Measurements from ENCODE around the gene RAB3IP. TPM values are rescaled to one million over a fixed set of nuclear protein-coding genes. Genes with fewer than 3 reads are reported as not detected.

RAB3IP gene
- total RNA-seq, 2 experiments from 2014 or later: 30.3 to 34.0 TPM

- intact Hi-C loops (cut with micrococcal nuclease): no loop called here
- CTCF ChIA-PET: no interaction called here
- DNase-seq: no peak
These were observed 85.4 kb downstream of the RAB3IP start for GRCh38 chr12:69824028-69824427.

DNA sequence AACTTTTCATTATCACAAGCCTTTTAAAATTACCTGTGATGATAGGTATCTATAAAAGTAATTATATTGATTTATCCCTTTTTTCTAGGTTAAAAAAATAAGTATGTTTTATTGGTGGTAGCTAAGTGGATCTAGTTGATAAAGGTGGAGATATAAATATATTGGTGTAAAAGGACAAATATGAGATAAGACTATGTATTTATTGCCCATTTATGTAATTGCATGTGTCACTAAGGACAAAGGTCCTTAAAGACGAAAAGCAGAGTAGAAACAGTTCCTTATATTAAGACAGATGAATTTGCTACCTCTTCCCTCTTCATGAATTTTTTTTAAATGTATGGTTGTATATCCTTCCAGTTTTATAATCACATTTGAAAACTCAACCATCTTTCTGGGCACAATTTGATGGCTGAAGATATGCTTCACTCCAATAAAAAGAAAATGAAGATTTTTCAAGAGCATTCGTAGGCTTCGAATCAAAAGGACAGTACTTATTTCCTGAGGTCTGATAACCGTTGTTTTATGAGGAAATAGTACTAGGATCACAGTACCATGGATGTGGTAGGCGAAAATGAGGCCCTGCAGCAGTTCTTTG is 86.4 kb downstream of the RAB3IP start, which contains the start of gene MYRFL:
MYRFL (plus strand) TSS at position 262 of the 595 bp plus-strand sequence; CDS start at position 553, 291 bp downstream.
- Mint-ChIP-seq H3K36me3 (no peaks in the 10 kb centered on the region), H3K4me1 (ENCODE audit: low read depth) (no peaks in the 10 kb centered on the region), H3K4me3 (no peak within 1 kb of the TSS), H3K27ac (no peak within 1 kb of the TSS), H3K9me3 (no peaks in the 10 kb centered on the region), H3K27me3 (peaks cover 3% of the 10 kb centered on the region)
- intact Hi-C loops (cut with micrococcal nuclease): no loop called here
- ChIA-PET CTCF (no interaction called here), POLR2A (no interaction called here)
- no peak for DNase-seq

More at GRCh38 chr12:69824028-69824427, 85.4 kb downstream of the RAB3IP start:
- Mint-ChIP-seq H3K4me3 (no peak overlapping the region), H3K4me1 (ENCODE audit: low read depth) (no peaks in the 10 kb centered on the region), H3K27me3 (peaks cover 3% of the 10 kb centered on the region), H3K27ac (no peak overlapping the region), H3K9me3 (no peaks in the 10 kb centered on the region), H3K36me3 (no peaks in the 10 kb centered on the region)
- POLR2A ChIA-PET: no interaction called here

GRCh38 chr12:69828897-69829296 is 90.2 kb downstream of the RAB3IP start:
- Mint-ChIP-seq H3K27ac (no peak overlapping the region), H3K4me3 (no peak overlapping the region), H3K4me1 (ENCODE audit: low read depth) (no peaks in the 10 kb centered on the region), H3K36me3 (no peaks in the 10 kb centered on the region), H3K9me3 (no peaks in the 10 kb centered on the region), H3K27me3 (peaks cover 6% of the 10 kb centered on the region)
- ChIA-PET CTCF (no interaction called here), POLR2A (no interaction called here)
- no peak for DNase-seq
- intact Hi-C loops (cut with micrococcal nuclease): no loop called here

GRCh38 chr12:69833696-69834095 is 95.0 kb downstream of the RAB3IP start:
- DNase-seq: no peak
- POLR2A ChIA-PET: no interaction called here
- Mint-ChIP-seq H3K9me3 (no peaks in the 10 kb centered on the region), H3K27me3 (peaks cover 4% of the 10 kb centered on the region), H3K36me3 (no peaks in the 10 kb centered on the region), H3K4me3 (no peak overlapping the region), H3K27ac (no peak overlapping the region), H3K4me1 (ENCODE audit: low read depth) (no peaks in the 10 kb centered on the region)
- intact Hi-C loops (cut with micrococcal nuclease): no loop called here
- CTCF ChIA-PET: no interaction called here

DNA sequence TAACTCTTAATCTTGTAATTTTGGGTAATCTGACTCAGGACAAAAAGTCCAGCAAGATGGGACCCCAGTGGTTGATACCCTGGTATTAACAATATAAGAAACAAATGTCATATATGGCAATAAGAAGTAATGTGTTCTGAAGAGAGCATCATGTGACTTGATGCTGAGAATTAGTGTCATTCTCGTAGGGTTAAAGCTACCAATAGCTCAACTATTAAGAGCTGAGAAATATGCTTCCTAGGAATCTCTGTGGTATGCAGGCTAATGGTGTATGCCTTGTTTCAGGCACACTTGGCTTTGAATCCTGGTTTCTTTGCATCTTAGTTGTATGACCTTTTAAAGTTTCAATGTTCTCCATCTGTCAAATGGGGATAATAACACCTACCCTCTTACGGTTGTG is 95.5 kb downstream of the RAB3IP start:
- DNase-seq: no peak
- Mint-ChIP-seq H3K27me3 (peaks cover 4% of the 10 kb centered on the region), H3K27ac (no peak overlapping the region), H3K4me1 (ENCODE audit: low read depth) (no peaks in the 10 kb centered on the region), H3K9me3 (no peaks in the 10 kb centered on the region), H3K36me3 (no peaks in the 10 kb centered on the region), H3K4me3 (no peak overlapping the region)
- POLR2A ChIA-PET: no interaction called here
- CTCF ChIA-PET: no interaction called here
- intact Hi-C loops (cut with micrococcal nuclease): no loop called here

GRCh38 chr12:69834576-69834975 is 95.9 kb downstream of the RAB3IP start:
- ChIA-PET CTCF (no interaction called here), POLR2A (no interaction called here)
- H3K4me3 Mint-ChIP-seq: no peak overlapping the region
- H3K27ac Mint-ChIP-seq: no peak overlapping the region
- no peak for DNase-seq
- intact Hi-C loops (cut with micrococcal nuclease): no loop called here
- H3K9me3 Mint-ChIP-seq: no peaks in the 10 kb centered on the region
- H3K4me1 Mint-ChIP-seq (ENCODE audit: low read depth): no peaks in the 10 kb centered on the region
- H3K27me3 Mint-ChIP-seq: peaks cover 4% of the 10 kb centered on the region
- H3K36me3 Mint-ChIP-seq: no peaks in the 10 kb centered on the region

DNA sequence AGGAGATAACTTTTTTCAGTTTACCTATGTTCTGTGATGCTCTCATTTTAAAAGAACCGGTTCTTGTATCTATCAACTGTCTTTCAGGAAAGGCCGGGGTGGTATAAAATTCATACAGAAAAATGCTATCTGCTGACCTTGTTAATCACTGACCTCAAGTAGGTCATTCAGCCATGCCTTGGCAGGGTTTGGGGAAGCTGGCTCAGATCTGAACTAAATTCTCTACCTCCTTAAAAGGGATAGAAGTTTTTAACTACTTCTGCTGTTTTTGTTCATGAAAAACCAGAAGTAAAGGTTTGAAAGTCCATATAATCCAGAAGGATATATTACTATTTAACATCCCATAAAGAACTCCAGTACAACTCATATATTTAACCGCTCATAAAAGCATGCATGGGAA is 96.4 kb downstream of the RAB3IP start:
- Mint-ChIP-seq H3K9me3 (no peaks in the 10 kb centered on the region), H3K27ac (no peak overlapping the region), H3K27me3 (peaks cover 4% of the 10 kb centered on the region), H3K36me3 (no peaks in the 10 kb centered on the region), H3K4me3 (no peak overlapping the region), H3K4me1 (ENCODE audit: low read depth) (no peaks in the 10 kb centered on the region)
- ChIA-PET POLR2A (no interaction called here), CTCF (no interaction called here)
- intact Hi-C loops (cut with micrococcal nuclease): no loop called here
- no peak for DNase-seq

DNA sequence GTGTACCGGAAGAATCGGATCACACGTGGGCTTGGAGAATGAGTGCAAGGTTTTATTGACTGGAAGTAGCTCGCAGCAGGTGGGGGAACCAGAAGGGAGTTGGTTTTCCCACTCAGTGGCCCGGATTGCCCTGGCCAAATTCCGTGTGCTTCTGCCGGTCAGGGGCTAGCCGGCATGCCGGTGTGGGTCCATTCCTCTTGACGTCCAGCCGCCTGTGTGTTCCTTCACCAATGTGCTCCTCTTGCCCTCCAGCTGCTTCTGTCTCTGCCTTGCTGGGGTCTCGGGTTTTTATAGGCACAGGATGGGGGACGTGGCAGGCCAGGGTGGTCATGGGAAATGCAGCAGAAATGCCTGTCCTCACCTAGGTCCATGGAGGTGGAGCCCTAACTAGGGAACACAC is 97.4 kb downstream of the RAB3IP start:
- no peak for DNase-seq
- Mint-ChIP-seq H3K27me3 (peaks cover 4% of the 10 kb centered on the region), H3K9me3 (no peaks in the 10 kb centered on the region), H3K27ac (no peak overlapping the region), H3K4me1 (ENCODE audit: low read depth) (no peaks in the 10 kb centered on the region), H3K4me3 (no peak overlapping the region), H3K36me3 (no peaks in the 10 kb centered on the region)
- intact Hi-C loops (cut with micrococcal nuclease): no loop called here
- ChIA-PET CTCF (no interaction called here), POLR2A (no interaction called here)

- CTCF ChIA-PET: no interaction called here
- POLR2A ChIA-PET: no interaction called here
- H3K9me3 Mint-ChIP-seq: no peaks in the 10 kb centered on the region
These were observed 98.5 kb downstream of the RAB3IP start for GRCh38 chr12:69837191-69837590.

DNA sequence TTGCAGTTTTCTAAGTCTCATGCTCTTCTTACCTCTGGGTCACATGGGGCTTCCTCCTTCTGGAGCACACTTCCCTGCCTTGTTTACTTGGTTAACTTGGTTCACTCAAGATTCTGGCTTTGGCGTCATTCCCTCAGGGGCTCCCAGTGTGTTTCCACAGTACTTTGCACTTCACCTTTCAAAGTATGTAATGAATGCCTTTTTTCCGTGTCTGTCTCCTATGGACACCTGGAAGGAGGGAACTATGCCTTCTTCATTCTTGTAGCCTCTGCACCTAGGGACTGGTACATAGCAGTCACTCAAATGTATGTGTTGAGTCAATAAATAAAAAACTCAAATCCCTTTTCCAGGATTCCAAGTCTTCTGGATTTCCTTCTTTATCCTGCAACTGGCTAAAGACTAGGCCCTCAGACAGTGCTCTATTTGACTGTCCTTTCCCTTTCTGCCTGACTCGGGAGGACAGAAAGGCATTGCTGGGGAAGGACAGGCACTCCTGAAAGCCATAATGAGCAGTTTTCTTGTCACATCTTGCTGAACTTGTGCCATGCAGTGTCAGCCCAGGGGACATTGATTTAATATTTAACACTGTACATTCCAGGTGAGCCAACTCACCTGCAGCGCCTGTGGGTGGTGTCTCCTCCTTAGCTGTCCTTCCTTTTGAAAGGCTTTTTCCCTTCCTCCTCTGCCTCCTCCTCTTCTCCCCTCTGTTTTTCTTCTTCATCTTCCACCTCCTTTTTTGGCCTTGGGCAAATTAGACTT is 99.2 kb downstream of the RAB3IP start:
- no peaks in the 10 kb centered on the region for H3K4me1 Mint-ChIP-seq (ENCODE audit: low read depth)
- peaks cover 4% of the 10 kb centered on the region for H3K27me3 Mint-ChIP-seq
- ChIA-PET POLR2A (no interaction called here), CTCF (no interaction called here)
- intact Hi-C loops (cut with micrococcal nuclease): no loop called here
- no peaks in the 10 kb centered on the region for H3K36me3 Mint-ChIP-seq
- no peak for DNase-seq
- no peaks in the 10 kb centered on the region for H3K9me3 Mint-ChIP-seq
- H3K4me3 Mint-ChIP-seq: no peak overlapping the region
- H3K27ac Mint-ChIP-seq: no peak overlapping the region

More at GRCh38 chr12:69837191-69837590, 98.5 kb downstream of the RAB3IP start:
- H3K36me3 Mint-ChIP-seq: no peaks in the 10 kb centered on the region
- no peak for DNase-seq
- no peak overlapping the region for H3K4me3 Mint-ChIP-seq
- H3K27me3 Mint-ChIP-seq: peaks cover 4% of the 10 kb centered on the region
- intact Hi-C loops (cut with micrococcal nuclease): no loop called here
- no peak overlapping the region for H3K27ac Mint-ChIP-seq
- no peaks in the 10 kb centered on the region for H3K4me1 Mint-ChIP-seq (ENCODE audit: low read depth)

GRCh38 chr12:69840727-69841126 is 102.1 kb downstream of the RAB3IP start:
- ChIA-PET CTCF (no interaction called here), POLR2A (no interaction called here)
- DNase-seq: no peak
- intact Hi-C loops (cut with micrococcal nuclease): no loop called here
- no peak overlapping the region for H3K4me3 Mint-ChIP-seq
- H3K4me1 Mint-ChIP-seq (ENCODE audit: low read depth): no peaks in the 10 kb centered on the region
- H3K27ac Mint-ChIP-seq: no peak overlapping the region
- no peaks in the 10 kb centered on the region for H3K36me3 Mint-ChIP-seq
- no peaks in the 10 kb centered on the region for H3K9me3 Mint-ChIP-seq
- peaks cover 3% of the 10 kb centered on the region for H3K27me3 Mint-ChIP-seq

DNA sequence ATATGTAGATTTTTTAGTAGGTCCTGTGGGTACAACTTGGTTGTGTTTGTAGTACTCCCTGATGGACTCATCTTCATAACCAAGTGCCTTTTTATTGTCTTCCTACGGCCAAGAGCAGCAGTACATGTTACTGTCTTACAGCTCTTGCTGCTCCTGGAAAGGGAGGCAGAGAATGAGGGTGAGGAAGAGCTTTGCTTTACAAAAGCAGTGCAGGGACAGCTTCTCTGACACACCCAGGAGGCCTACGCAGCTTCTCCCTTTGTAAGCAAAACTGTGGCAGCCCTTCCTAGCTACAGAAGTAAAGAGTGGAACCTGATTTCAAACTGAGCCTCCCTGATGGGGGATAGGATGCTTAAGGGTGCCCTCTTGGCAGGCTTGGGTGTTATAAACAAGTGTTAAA is 104.9 kb downstream of the RAB3IP start:
- Mint-ChIP-seq H3K9me3 (no peaks in the 10 kb centered on the region), H3K36me3 (no peaks in the 10 kb centered on the region), H3K27me3 (peaks cover 3% of the 10 kb centered on the region), H3K4me1 (ENCODE audit: low read depth) (no peaks in the 10 kb centered on the region), H3K4me3 (no peak overlapping the region), H3K27ac (no peak overlapping the region)
- intact Hi-C loops (cut with micrococcal nuclease): no loop called here
- POLR2A ChIA-PET: no interaction called here
- DNase-seq: no peak
- CTCF ChIA-PET: no interaction called here

GRCh38 chr12:69844416-69844815 is 105.8 kb downstream of the RAB3IP start:
- CTCF ChIA-PET: no interaction called here
- H3K4me1 Mint-ChIP-seq (ENCODE audit: low read depth): no peaks in the 10 kb centered on the region
- no peaks in the 10 kb centered on the region for H3K36me3 Mint-ChIP-seq
- H3K4me3 Mint-ChIP-seq: no peak overlapping the region
- H3K27ac Mint-ChIP-seq: no peak overlapping the region
- POLR2A ChIA-PET: no interaction called here
- intact Hi-C loops (cut with micrococcal nuclease): no loop called here
- peaks cover 3% of the 10 kb centered on the region for H3K27me3 Mint-ChIP-seq
- DNase-seq: no peak
- no peaks in the 10 kb centered on the region for H3K9me3 Mint-ChIP-seq

Data from activated CD4-positive, alpha-beta memory T cell treated with anti-CD3 and anti-CD28 coated beads for 36 hours (primary cell).